Upper lobe of right lung (tissue), 1 donor: ENCODE measurements around the gene USH1G. TPM values are rescaled to one million over a fixed set of nuclear protein-coding genes. Genes with fewer than 3 reads are reported as not detected.

Source experiments
- ATAC-seq: fragments of 200-7000 bp; cut with Tn5 transposase; one replicate; pipeline ENCODE4 v1.9.1; 2020; ENCODE audit warnings: mild to moderate bottlenecking, moderate library complexity
- DNase-seq: peaks from one replicate; pipeline ENCODE4 v3.0.0-alpha.2; 2020
- H3K27ac ChIP-seq: fragments of 200-600 bp; one replicate; pipeline ENCODE4 v1.8.0; 2022
- H3K27me3 ChIP-seq: fragments of 200-600 bp; one replicate; pipeline ENCODE4 v1.8.0; 2022; ENCODE audit warnings: mild to moderate bottlenecking
- H3K36me3 ChIP-seq: fragments of 200-600 bp; one replicate; pipeline ENCODE4 v1.8.0; 2022
- H3K4me1 ChIP-seq: fragments of 200-600 bp; one replicate; pipeline ENCODE4 v1.8.0; 2022
- H3K4me3 ChIP-seq: fragments of 200-600 bp; one replicate; pipeline ENCODE4 v1.8.0; 2022; ENCODE audit warnings: mild to moderate bottlenecking
- H3K9me3 ChIP-seq: fragments of 200-600 bp; one replicate; pipeline ENCODE4 v1.8.0; 2022
- CTCF ChIP-seq: fragments of 200-600 bp; IDR thresholded peaks from one replicate; pipeline ENCODE4 v1.8.0; 2022; ENCODE audit warnings: antibody characterized with exemption
- intact Hi-C: fragments of 100-400 bp; cut with DNase I; formaldehyde crosslinking; loops from one replicate; pipeline ENCODE4 v1.11.0; 2022
- total RNA-seq: library from RNA; stranded (reverse); fragmentation: NEBNext Ultra II Directional; extraction: Animal tissue kit (Norgen Biotek cat#: 25700); gene quantifications from one replicate; pipeline ENCODE4 v1.2.1, GENCODE V29; 2021
- donor health status: DM: no; HTN: yes; CAD: no; lungs with severe emphysema.

USH1G gene
- total RNA-seq, 1 donor from 2014 or later = not detected

GRCh38 chr17:74920306-74920620 lies 2.8 kb downstream of the USH1G start:
- Histone ChIP-seq H3K27me3 (peaks cover 68% of the 10 kb centered on the region), H3K27ac (no peak overlapping the region)
- intact Hi-C loops = no loop called here

GRCh38 chr17:74919440-74920305 lies 3.4 kb downstream of the USH1G start:
- intact Hi-C loops = no loop called here

More at GRCh38 chr17:74920306-74920620, 2.8 kb downstream of the USH1G start:
- Histone ChIP-seq H3K4me1 (peaks cover 20% of the 10 kb centered on the region), H3K36me3 (no peaks in the 10 kb centered on the region), H3K9me3 (no peaks in the 10 kb centered on the region), H3K4me3 (no peak overlapping the region)
- TF ChIP-seq CTCF = no peak
- DNase-seq (no peak), ATAC-seq (no peak)

GRCh38 chr17:74918906-74919305 lies 4.1 kb downstream of the USH1G start:
- Histone ChIP-seq H3K36me3 (no peaks in the 10 kb centered on the region), H3K4me1 (peaks cover 11% of the 10 kb centered on the region), H3K27ac (no peak overlapping the region), H3K27me3 (peaks cover 54% of the 10 kb centered on the region), H3K9me3 (no peaks in the 10 kb centered on the region), H3K4me3 (no peak overlapping the region)
- no peak for TF ChIP-seq CTCF
- intact Hi-C loops = no loop called here
- ATAC-seq (no peak), DNase-seq (no peak)

More at GRCh38 chr17:74919440-74920305, 3.4 kb downstream of the USH1G start:
- Histone ChIP-seq H3K4me3 (no peak overlapping the region), H3K27ac (no peak overlapping the region), H3K4me1 (peaks cover 19% of the 10 kb centered on the region), H3K9me3 (no peaks in the 10 kb centered on the region), H3K27me3 (peaks cover 62% of the 10 kb centered on the region), H3K36me3 (no peaks in the 10 kb centered on the region)
- DNase-seq (no peak), ATAC-seq (no peak)
- no peak for TF ChIP-seq CTCF

GRCh38 chr17:74917430-74917829 lies 5.6 kb downstream of the USH1G start:
- intact Hi-C loops = no loop called here
- Histone ChIP-seq H3K4me1 (no peaks in the 10 kb centered on the region), H3K27me3 (peaks cover 39% of the 10 kb centered on the region), H3K36me3 (no peaks in the 10 kb centered on the region), H3K4me3 (no peak overlapping the region), H3K9me3 (no peaks in the 10 kb centered on the region), H3K27ac (no peak overlapping the region)
- ATAC-seq = peak; percentile 48
- TF ChIP-seq CTCF = no peak
- no peak for DNase-seq

- DNase-seq (no peak), ATAC-seq (no peak)
- H3K4me3 ChIP-seq = no peak overlapping the region
- intact Hi-C loops = no loop called here
- no peak overlapping the region for H3K27ac ChIP-seq
- no peak for TF ChIP-seq CTCF
- H3K36me3 ChIP-seq = no peaks in the 10 kb centered on the region
- H3K27me3 ChIP-seq = peaks cover 33% of the 10 kb centered on the region
- no peaks in the 10 kb centered on the region for H3K4me1 ChIP-seq
- no peaks in the 10 kb centered on the region for H3K9me3 ChIP-seq
Observed at GRCh38 chr17:74916851-74917199, 6.2 kb downstream of the USH1G start.
